ENCODE measurements around the gene KREMEN1.

- TF ChIP-seq EZH2 (IDR thresholded peaks at IDR 0.05) (no peak), POLR2A (IDR thresholded peaks at IDR 0.05; ENCODE audit: borderline replicate concordance, extremely low read depth, insufficient read depth, insufficient read length) (no peak), EZH2phosphoT487 (IDR thresholded peaks at IDR 0.05; ENCODE audit: borderline replicate concordance) (no peak), CTCF (IDR thresholded peaks at IDR 0.05 in 2 of 3, conservative IDR thresholded peaks at IDR 0.05 in 1 of 3; ENCODE audit: borderline replicate concordance in 1 of 3, insufficient read depth in 1 of 3, low read depth in 2 of 3, low read length in 2 of 3) (no peak), POLR2AphosphoS5 (IDR thresholded peaks at IDR 0.05; ENCODE audit: low read depth, low read length) (no peak), TCF7L2 (IDR thresholded peaks at IDR 0.05; ENCODE audit: borderline replicate concordance, extremely low read depth, insufficient read depth, insufficient read length) (no peak), SP1 (IDR thresholded peaks at IDR 0.05; ENCODE audit: low read depth) (no peak), REST (IDR thresholded peaks at IDR 0.05; ENCODE audit: low read depth) (no peak), ZNF274 (IDR thresholded peaks at IDR 0.05; ENCODE audit: low read depth, low read length) (no peak), CEBPB (IDR thresholded peaks at IDR 0.05; ENCODE audit: low read depth) (no peak), YY1 (IDR thresholded peaks at IDR 0.05; ENCODE audit: extremely low read depth, insufficient replicate concordance, low read depth, low read length) (no peak), MAX (IDR thresholded peaks at IDR 0.05) (no peak)
Observed at GRCh38 chr22:29208502-29208862, 135.6 kb downstream of the KREMEN1 start.
